ENCODE measurements around the gene TET2. TPM values are rescaled to one million over a fixed set of nuclear protein-coding genes. Genes with fewer than 3 reads are reported as not detected.
"Not testable (repeated sequence)": the region's sequence is repeated elsewhere in the genome, so short reads cannot be mapped to it uniquely, and the experiment has no call there.

Gene TET2
- total RNA-seq, 4 donors from 2014 or later: 30.3 to 57.6 (median 38.8) TPM

DNA sequence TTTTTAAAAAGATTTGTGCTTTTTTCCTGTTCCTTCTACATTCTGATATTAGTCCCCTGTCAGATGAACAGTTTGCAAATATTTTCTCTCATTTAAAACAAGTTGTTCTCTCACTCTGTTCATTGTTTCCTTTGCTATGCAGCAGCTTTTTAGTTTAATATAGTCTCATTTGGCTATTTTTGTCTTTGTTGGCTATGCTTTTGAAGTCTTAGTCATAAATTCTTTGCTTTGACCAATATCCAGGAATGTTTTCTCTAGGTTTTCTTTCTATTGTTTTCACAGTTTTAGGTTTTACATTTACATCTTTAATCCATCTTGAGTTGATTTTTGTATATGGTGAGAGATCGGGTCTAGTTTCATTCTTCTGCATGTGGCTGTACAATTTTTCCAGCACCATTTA lies 136.8 kb downstream of the TET2 start:
- TF ChIP-seq CTCF (IDR thresholded peaks at IDR 0.05): no peak
- TF ChIP-seq POLR2A (IDR thresholded peaks at IDR 0.05): no peak
- no peak overlapping the region for H3K4me3 ChIP-seq

DNA sequence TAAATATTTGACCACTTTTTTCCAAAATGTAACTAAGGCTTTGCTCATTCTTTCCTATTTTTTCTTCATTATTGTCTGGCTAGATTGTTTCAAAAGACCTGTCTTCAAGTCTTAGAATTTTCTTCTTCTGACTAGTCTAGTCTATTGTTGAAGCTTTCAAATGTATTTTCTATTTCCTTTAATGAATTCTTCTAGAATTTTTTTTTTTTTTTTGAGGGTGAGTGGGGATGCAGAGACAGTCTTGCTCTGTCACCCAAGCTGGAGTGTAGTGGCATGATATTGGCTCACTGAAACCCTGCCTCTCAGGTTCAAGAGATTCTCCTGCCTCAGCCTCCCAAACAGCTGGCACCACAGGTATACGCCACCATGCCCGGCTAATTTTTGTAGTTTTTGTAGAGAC lies 141.4 kb downstream of the TET2 start:
- Histone ChIP-seq H3K4me3 (no peak overlapping the region), H3K36me3 (no peaks in the 10 kb centered on the region), H3K4me1 (no peaks in the 10 kb centered on the region), H3K9me3 (peaks cover 0 to 4% (median 0%) of the 10 kb centered on the region in 4 donors), H3K27ac (no peak overlapping the region), H3K27me3 (no peaks in the 10 kb centered on the region)
- TF ChIP-seq POLR2A (IDR thresholded peaks at IDR 0.05) (no peak), CTCF (IDR thresholded peaks at IDR 0.05) (no peak)
- DNase-seq: no peak

More for the DNA sequence above, 136.8 kb downstream of the TET2 start:
- DNase-seq: no peak
- Histone ChIP-seq H3K4me1 (no peaks in the 10 kb centered on the region), H3K9me3 (peaks cover 0 to 4% (median 0%) of the 10 kb centered on the region in 4 donors), H3K36me3 (no peaks in the 10 kb centered on the region), H3K27ac (no peak overlapping the region), H3K27me3 (no peaks in the 10 kb centered on the region)

DNA sequence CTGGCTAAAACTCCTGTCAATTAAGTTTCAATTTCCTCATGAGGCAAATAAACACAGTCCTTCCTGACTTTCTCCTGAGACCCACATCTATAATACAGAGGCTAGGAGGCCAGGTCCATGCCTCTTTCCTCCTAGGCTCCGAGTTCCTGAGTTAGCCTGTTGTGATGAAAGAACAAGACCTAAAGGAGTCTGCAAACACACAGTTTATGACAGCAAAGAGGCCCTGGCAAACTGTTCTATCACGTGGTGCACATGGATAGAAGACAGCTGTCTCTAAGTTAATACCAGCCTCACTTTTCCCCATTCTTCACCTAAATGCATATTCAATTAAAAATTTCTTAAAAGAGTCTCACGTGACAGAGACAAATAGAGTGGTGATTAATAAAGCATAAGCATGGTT lies 145.2 kb downstream of the TET2 start:
- no peak overlapping the region for H3K27ac ChIP-seq
- no peaks in the 10 kb centered on the region for H3K4me1 ChIP-seq
- peaks cover 0 to 4% (median 0%) of the 10 kb centered on the region in 4 donors for H3K9me3 ChIP-seq
- no peak overlapping the region for H3K4me3 ChIP-seq
- DNase-seq: no peak
- no peak for TF ChIP-seq POLR2A (IDR thresholded peaks at IDR 0.05)
- no peak for TF ChIP-seq CTCF (IDR thresholded peaks at IDR 0.05)
- H3K27me3 ChIP-seq: no peaks in the 10 kb centered on the region
- H3K36me3 ChIP-seq: no peaks in the 10 kb centered on the region

GRCh38 chr4:105293360-105293759 lies 146.7 kb downstream of the TET2 start:
- Histone ChIP-seq H3K4me3 (no peak overlapping the region), H3K4me1 (no peaks in the 10 kb centered on the region), H3K27ac (no peak overlapping the region), H3K27me3 (no peaks in the 10 kb centered on the region), H3K9me3 (peaks cover 0 to 1% (median 0%) of the 10 kb centered on the region in 4 donors), H3K36me3 (no peaks in the 10 kb centered on the region)
- DNase-seq: no peak
- no peak for TF ChIP-seq POLR2A (IDR thresholded peaks at IDR 0.05)
- no peak for TF ChIP-seq CTCF (IDR thresholded peaks at IDR 0.05)

- no peaks in the 10 kb centered on the region for H3K4me1 ChIP-seq
- TF ChIP-seq CTCF (IDR thresholded peaks at IDR 0.05) (no peak), POLR2A (IDR thresholded peaks at IDR 0.05) (no peak)
- no peaks in the 10 kb centered on the region for H3K9me3 ChIP-seq
- DNase-seq: no peak
- no peaks in the 10 kb centered on the region for H3K36me3 ChIP-seq
- H3K4me3 ChIP-seq: no peak overlapping the region
- no peaks in the 10 kb centered on the region for H3K27me3 ChIP-seq
- H3K27ac ChIP-seq: no peak overlapping the region
Observed at GRCh38 chr4:105296672-105297071, 150.0 kb downstream of the TET2 start.

GRCh38 chr4:105299027-105299426 lies 152.4 kb downstream of the TET2 start:
- not testable (repeated sequence) for H3K9me3 ChIP-seq, H3K36me3 ChIP-seq, DNase-seq, H3K27me3 ChIP-seq, H3K4me3 ChIP-seq, H3K27ac ChIP-seq, H3K4me1 ChIP-seq
